ENCODE data around the gene RRP9. TPM values are rescaled to one million over a fixed set of nuclear protein-coding genes. Genes with fewer than 3 reads are reported as not detected.

The RRP9 gene
- total RNA-seq, 1 donor from 2014 or later, result 20.6 TPM

DNA sequence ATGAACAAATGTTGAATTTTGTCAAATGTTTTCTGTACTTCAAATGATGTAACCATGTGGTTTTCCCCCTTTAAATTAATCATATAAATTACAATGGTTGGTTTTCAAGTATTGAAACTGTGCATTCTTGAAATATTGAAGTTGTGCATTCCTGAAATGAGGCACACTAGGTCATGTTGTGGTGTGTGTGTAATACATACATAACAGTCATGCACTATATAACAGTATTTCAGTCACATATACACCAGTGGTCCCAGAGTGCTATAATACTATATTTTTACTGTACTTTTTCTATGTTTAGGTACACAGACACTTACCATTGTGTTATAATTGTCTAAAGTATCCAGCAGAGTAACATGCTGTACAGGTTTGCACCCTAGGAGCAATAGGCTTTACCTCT is 55.3 kb downstream of the RRP9 start:
- Mint-ChIP-seq H3K27ac (ENCODE audit: unreplicated experiment) (no peak overlapping the region), H3K4me3 (ENCODE audit: unreplicated experiment) (no peak overlapping the region), H3K4me1 (ENCODE audit: unreplicated experiment) (peaks cover 11% of the 10 kb centered on the region), H3K9me3 (ENCODE audit: unreplicated experiment) (no peaks in the 10 kb centered on the region), H3K36me3 (ENCODE audit: low read depth, unreplicated experiment) (no peaks in the 10 kb centered on the region), H3K27me3 (ENCODE audit: unreplicated experiment) (no peaks in the 10 kb centered on the region)
- TF ChIP-seq, protein P1, sequence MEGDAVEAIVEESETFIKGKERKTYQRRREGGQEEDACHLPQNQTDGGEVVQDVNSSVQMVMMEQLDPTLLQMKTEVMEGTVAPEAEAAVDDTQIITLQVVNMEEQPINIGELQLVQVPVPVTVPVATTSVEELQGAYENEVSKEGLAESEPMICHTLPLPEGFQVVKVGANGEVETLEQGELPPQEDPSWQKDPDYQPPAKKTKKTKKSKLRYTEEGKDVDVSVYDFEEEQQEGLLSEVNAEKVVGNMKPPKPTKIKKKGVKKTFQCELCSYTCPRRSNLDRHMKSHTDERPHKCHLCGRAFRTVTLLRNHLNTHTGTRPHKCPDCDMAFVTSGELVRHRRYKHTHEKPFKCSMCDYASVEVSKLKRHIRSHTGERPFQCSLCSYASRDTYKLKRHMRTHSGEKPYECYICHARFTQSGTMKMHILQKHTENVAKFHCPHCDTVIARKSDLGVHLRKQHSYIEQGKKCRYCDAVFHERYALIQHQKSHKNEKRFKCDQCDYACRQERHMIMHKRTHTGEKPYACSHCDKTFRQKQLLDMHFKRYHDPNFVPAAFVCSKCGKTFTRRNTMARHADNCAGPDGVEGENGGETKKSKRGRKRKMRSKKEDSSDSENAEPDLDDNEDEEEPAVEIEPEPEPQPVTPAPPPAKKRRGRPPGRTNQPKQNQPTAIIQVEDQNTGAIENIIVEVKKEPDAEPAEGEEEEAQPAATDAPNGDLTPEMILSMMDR (IDR thresholded peaks at IDR 0.05; ENCODE audit: unreplicated experiment), result no peak
- no peak for DNase-seq (ENCODE audit: low spot score)

Other genes with a start within 250 kb of the RRP9 start
- gene GRM2, start 234.8 kb downstream of the RRP9 start, total RNA-seq (ENCODE audit: unreplicated experiment), result 0.97 TPM
- not detected for gene IQCF6, start 162.7 kb downstream of the RRP9 start, total RNA-seq (ENCODE audit: unreplicated experiment)
- not detected for gene IQCF2, start 80.3 kb downstream of the RRP9 start, total RNA-seq (ENCODE audit: unreplicated experiment)
- not detected for gene IQCF5, start 66.3 kb downstream of the RRP9 start, total RNA-seq (ENCODE audit: unreplicated experiment)
- gene IQCF1, start 38.6 kb downstream of the RRP9 start, total RNA-seq (ENCODE audit: unreplicated experiment), result not detected
- gene PARP3, start 459 bp upstream of the RRP9 start, total RNA-seq (ENCODE audit: unreplicated experiment), result 4.6 TPM
- not detected for gene GPR62, start 13.5 kb upstream of the RRP9 start, total RNA-seq (ENCODE audit: unreplicated experiment)
- 60.6 TPM for gene PCBP4, start 25.6 kb upstream of the RRP9 start, total RNA-seq (ENCODE audit: unreplicated experiment)
- 7.1 TPM for gene ABHD14B, start 32.1 kb upstream of the RRP9 start, total RNA-seq (ENCODE audit: unreplicated experiment)
- 5.4 TPM for gene ABHD14A, start 33.2 kb upstream of the RRP9 start, total RNA-seq (ENCODE audit: unreplicated experiment)
- 19.8 TPM for gene ACY1, start 41.6 kb upstream of the RRP9 start, total RNA-seq (ENCODE audit: unreplicated experiment)
- gene RPL29, start 54.0 kb upstream of the RRP9 start, total RNA-seq (ENCODE audit: unreplicated experiment), result 925 TPM
- 21.7 TPM for gene DUSP7, start 114.7 kb upstream of the RRP9 start, total RNA-seq (ENCODE audit: unreplicated experiment)
- gene POC1A, start 212.5 kb upstream of the RRP9 start, total RNA-seq (ENCODE audit: unreplicated experiment), result 7.5 TPM

Measured in endothelial cell (in vitro differentiated cells).